HG02852 (cell line): ENCODE results near the gene DPRX.
"Not testable (repeated sequence)": the region's sequence is repeated elsewhere in the genome, so short reads cannot be mapped to it uniquely, and the experiment has no call there.

Experiments
- ATAC-seq: cut with Tn5 transposase; IDR thresholded peaks from one replicate; pipeline ENCODE4 v1.9.1; 2021; ENCODE audit warnings: mild to moderate bottlenecking, moderate library complexity; ENCODE audit not compliant: unreplicated experiment

Gene DPRX

GRCh38 chr19:53644061-53644816, 12.4 kb downstream of the DPRX start:
- ATAC-seq, result no peak

- ATAC-seq, result no peak
These were observed 14.3 kb downstream of the DPRX start for GRCh38 chr19:53646144-53646543.

DNA sequence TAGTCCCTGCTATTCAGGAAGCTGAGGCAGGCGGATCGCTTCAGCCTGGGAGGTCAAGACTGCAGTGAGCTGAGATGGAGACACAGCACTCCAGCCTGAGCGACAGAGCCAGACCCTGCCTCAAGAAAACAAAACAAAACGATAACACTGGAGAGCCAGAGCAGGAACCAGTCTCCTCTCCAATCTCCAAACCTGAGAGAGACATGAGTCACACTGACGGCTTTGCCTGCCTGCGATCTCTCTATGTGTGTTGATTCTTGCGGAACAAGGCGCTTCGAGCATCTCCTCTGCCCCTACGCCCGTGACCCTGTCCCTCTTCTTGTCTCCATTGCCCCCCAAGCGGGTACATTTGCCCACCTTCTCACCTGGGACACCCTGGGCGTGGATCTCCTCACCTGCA, 15.6 kb downstream of the DPRX start:
- no peak for ATAC-seq

GRCh38 chr19:53647792-53648191, 16.0 kb downstream of the DPRX start:
- ATAC-seq, result no peak

GRCh38 chr19:53649746-53650593, 18.2 kb downstream of the DPRX start:
- ATAC-seq, result no peak

- ATAC-seq, result no peak
These were observed 20.7 kb downstream of the DPRX start for GRCh38 chr19:53652476-53652875.

GRCh38 chr19:53655042-53655665, 23.4 kb downstream of the DPRX start:
- no peak for ATAC-seq

- ATAC-seq, result no peak
These were observed 25.5 kb downstream of the DPRX start for GRCh38 chr19:53657330-53657729.

- ATAC-seq, result no peak
These were observed 26.0 kb downstream of the DPRX start for GRCh38 chr19:53657778-53658177.

- no peak for ATAC-seq
These were observed 27.5 kb downstream of the DPRX start for GRCh38 chr19:53659292-53659691.

DNA sequence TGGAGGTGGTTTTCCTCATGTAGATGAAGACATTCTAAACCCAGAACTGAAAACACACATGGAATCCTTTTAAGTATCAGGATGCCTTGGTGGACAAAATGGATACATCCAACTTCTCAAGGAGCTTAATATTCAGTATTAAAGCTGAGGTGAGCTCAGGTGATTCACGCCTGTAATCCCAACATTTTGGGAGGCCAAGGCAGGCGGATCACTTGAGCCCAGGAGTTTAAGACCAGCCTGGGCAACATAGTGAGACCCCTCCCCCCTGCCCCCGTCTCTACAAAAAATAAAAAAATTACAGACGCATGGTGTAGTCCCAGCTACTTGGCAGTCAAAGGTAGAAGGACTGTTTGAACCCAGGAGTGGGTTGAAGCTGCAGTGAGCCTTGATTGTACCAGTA, 28.8 kb downstream of the DPRX start:
- ATAC-seq, result no peak

GRCh38 chr19:53662209-53662608, 30.4 kb downstream of the DPRX start:
- no peak for ATAC-seq

GRCh38 chr19:53664152-53664551, 32.4 kb downstream of the DPRX start:
- ATAC-seq, result no peak

DNA sequence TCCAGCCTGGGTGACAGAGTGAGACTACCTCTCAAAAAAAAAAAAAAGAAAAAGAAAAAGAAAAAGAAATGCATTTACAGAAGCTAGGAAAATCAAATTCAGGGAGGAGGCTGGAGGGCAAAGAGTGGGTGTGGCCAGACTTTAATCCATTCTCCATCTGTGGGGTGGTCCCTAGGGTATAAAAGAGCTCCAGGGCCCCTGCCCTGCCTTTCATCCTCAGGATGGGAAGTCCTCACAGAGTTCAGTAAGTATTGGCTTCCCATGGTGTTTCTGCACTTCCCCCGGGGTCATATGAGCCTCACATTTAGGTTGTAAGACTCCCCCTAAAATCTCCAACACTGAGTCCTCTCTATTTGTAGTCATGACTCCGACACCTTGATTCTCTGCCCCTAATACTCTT, 33.0 kb downstream of the DPRX start:
- no peak for ATAC-seq

GRCh38 chr19:53666331-53666730, 34.5 kb downstream of the DPRX start:
- ATAC-seq, result not testable (repeated sequence)

DNA sequence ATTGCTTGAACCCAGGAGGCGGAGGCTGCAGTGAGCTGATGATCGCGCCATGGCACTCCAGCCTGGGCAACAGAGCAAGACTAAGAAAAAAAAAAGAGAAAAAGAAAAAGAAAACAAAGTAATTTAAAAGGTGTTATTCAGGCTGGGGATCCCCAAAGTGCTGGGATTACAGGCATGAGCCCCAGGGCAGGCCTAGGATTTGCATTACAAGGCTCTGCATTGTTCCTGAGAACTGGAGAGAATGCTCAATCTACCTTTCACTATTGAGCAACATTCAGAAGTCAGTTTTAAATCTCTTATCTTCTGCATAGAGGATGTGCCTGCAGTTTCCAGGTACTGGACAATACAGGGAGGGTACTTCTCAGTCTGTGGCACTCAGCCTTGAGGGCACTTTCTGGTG, 37.0 kb downstream of the DPRX start:
- not testable (repeated sequence) for ATAC-seq

- no peak for ATAC-seq
These were observed 38.5 kb downstream of the DPRX start for GRCh38 chr19:53670345-53670744.

GRCh38 chr19:53671663-53672062, 39.9 kb downstream of the DPRX start:
- no peak for ATAC-seq
